ENCODE data around the gene JUNB. TPM values are rescaled to one million over a fixed set of nuclear protein-coding genes. Genes with fewer than 3 reads are reported as not detected.
"Not testable (repeated sequence)": the region's sequence is repeated elsewhere in the genome, so short reads cannot be mapped to it uniquely, and the experiment has no call there.

Gene JUNB
- total RNA-seq, 2 experiments from 2014 or later, result 292 to 299 TPM

DNA sequence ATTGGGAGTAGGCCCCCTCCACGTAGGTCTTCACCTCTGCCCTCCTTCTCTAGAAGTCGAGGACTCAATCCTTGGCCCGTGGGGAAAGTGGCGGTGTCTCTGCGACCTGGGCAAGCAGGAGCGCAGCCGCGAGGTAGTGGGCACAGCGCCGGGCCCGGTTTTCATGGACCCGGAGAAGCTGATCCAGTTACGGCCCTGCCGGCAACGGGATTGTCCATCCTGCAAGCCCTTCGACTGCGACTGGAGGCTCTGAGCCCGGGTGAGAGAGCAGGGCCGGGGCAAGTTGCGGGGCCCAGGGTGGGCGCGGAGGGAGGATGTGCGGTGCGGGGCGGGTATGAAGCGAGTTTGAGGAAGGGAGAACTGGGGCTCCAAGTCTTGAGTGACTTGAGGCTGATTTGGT, 12.8 kb downstream of the JUNB start:
- no peak for ATAC-seq
- no peak overlapping the region for H3K27ac Mint-ChIP-seq
- TF ChIP-seq, protein P1, sequence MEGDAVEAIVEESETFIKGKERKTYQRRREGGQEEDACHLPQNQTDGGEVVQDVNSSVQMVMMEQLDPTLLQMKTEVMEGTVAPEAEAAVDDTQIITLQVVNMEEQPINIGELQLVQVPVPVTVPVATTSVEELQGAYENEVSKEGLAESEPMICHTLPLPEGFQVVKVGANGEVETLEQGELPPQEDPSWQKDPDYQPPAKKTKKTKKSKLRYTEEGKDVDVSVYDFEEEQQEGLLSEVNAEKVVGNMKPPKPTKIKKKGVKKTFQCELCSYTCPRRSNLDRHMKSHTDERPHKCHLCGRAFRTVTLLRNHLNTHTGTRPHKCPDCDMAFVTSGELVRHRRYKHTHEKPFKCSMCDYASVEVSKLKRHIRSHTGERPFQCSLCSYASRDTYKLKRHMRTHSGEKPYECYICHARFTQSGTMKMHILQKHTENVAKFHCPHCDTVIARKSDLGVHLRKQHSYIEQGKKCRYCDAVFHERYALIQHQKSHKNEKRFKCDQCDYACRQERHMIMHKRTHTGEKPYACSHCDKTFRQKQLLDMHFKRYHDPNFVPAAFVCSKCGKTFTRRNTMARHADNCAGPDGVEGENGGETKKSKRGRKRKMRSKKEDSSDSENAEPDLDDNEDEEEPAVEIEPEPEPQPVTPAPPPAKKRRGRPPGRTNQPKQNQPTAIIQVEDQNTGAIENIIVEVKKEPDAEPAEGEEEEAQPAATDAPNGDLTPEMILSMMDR (IDR thresholded peaks at IDR 0.05), result no peak
- intact Hi-C loops (cut with micrococcal nuclease), result no loop called here
- POLR2A ChIA-PET, result interaction anchor here (1.1 to 1.2 kb wide), 2 partner anchors 11 to 69 kb away, joined by 3 to 4 read pairs; no protein-coding TSS in a partner anchor
- H3K27me3 Mint-ChIP-seq, result peaks cover 2% of the 10 kb centered on the region
- H3K9me3 Mint-ChIP-seq, result no peaks in the 10 kb centered on the region
- H3K4me1 Mint-ChIP-seq (ENCODE audit: low read depth), result peaks cover 30% of the 10 kb centered on the region
- CTCF ChIA-PET, result interaction anchor here (3.0 to 14.2 kb wide), 2 partner anchors 41 to 43 kb away, joined by 16 to 480 read pairs; no protein-coding TSS in a partner anchor
- DNase-seq, result no peak
- H3K36me3 Mint-ChIP-seq (ENCODE audit: low read depth), result peaks cover 31% of the 10 kb centered on the region
- no peak overlapping the region for H3K4me3 Mint-ChIP-seq

- H3K4me3 Mint-ChIP-seq, result peak within 1 kb of the TSS; percentile 86
- peaks cover 2% of the 10 kb centered on the region for H3K27me3 Mint-ChIP-seq
- no peaks in the 10 kb centered on the region for H3K9me3 Mint-ChIP-seq
- peak; percentile 93 for DNase-seq
- H3K36me3 Mint-ChIP-seq (ENCODE audit: low read depth), result peaks cover 27% of the 10 kb centered on the region
- CTCF ChIA-PET, result interaction anchor here (1.1 to 2.4 kb wide), 8 partner anchors 10 to 41 kb away, joined by 3 to 20 read pairs (median 5); partner anchors contain the start of gene JUNB
- H3K27ac Mint-ChIP-seq, result peak within 1 kb of the TSS; percentile 89
- peaks cover 18% of the 10 kb centered on the region for H3K4me1 Mint-ChIP-seq (ENCODE audit: low read depth)
- POLR2A ChIA-PET, result interaction anchor here (0.6 to 1.9 kb wide), 8 partner anchors 9 to 131 kb away, joined by 3 to 8 read pairs (median 3); partner anchors contain the start of genes CALR and JUNB
- TF ChIP-seq, protein P1 (IDR thresholded peaks at IDR 0.05), result no peak
- peak; percentile 91 for ATAC-seq
- intact Hi-C loops (cut with micrococcal nuclease), result no loop called here
Measured at GRCh38 chr19:12806242-12807081, 15.2 kb downstream of the JUNB start, which contains the start of gene RNASEH2A. TSS of gene RNASEH2A (plus strand) at chr19:12806584. CDS start at chr19:12806674, 90 bp downstream.

GRCh38 chr19:12815088-12815487, 23.8 kb downstream of the JUNB start:
- no peaks in the 10 kb centered on the region for H3K9me3 Mint-ChIP-seq
- no peaks in the 10 kb centered on the region for H3K27me3 Mint-ChIP-seq

DNA sequence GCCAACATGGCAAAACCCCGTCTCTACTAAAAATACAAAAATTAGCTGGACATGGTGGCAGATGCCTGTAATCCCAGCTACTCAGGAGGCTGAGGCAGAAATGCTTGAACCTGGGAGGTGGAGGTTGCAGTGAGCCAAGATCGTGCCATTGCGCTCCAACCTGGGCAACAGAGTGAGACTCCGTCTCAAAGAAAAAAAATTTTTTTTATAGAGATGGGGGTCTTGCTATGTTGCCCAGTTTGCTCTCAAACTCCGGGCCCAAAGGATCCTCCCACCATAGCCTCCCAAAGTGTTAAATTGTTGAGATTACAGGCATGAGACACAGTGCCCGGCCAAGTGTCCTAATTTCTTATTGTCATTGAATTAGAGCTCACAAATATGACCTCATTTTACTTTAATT, 25.9 kb downstream of the JUNB start:
- H3K4me1 Mint-ChIP-seq (ENCODE audit: low read depth); DNase-seq; POLR2A ChIA-PET; H3K27me3 Mint-ChIP-seq; H3K4me3 Mint-ChIP-seq; ATAC-seq; H3K27ac Mint-ChIP-seq; H3K9me3 Mint-ChIP-seq; intact Hi-C loops (cut with micrococcal nuclease): not testable (repeated sequence)
- CTCF ChIA-PET, result interaction anchor here (0.8 to 1.4 kb wide), 3 partner anchors 21 to 148 kb away, joined by 3 to 5 read pairs (median 4); no protein-coding TSS in a partner anchor
- H3K36me3 Mint-ChIP-seq (ENCODE audit: low read depth), result peaks cover 14% of the 10 kb centered on the region

More at GRCh38 chr19:12815088-12815487, 23.8 kb downstream of the JUNB start:
- CTCF ChIA-PET, result interaction anchor here (1.4 to 6.3 kb wide), 4 partner anchors 11 to 49 kb away, joined by 8 to 26 read pairs (median 9); no protein-coding TSS in a partner anchor
- POLR2A ChIA-PET, result interaction anchor here (0.6 to 1.3 kb wide), 3 partner anchors 9 to 621 kb away, joined by 3 to 4 read pairs (median 3); partner anchors contain the start of gene RNASEH2A
- Mint-ChIP-seq H3K4me3 (no peak overlapping the region), H3K4me1 (ENCODE audit: low read depth) (no peaks in the 10 kb centered on the region), H3K36me3 (ENCODE audit: low read depth) (peaks cover 17% of the 10 kb centered on the region), H3K27ac (no peak overlapping the region)
- DNase-seq (no peak), ATAC-seq (no peak)
- intact Hi-C loops (cut with micrococcal nuclease), result no loop called here
- TF ChIP-seq, protein P1 (IDR thresholded peaks at IDR 0.05), result no peak

DNA sequence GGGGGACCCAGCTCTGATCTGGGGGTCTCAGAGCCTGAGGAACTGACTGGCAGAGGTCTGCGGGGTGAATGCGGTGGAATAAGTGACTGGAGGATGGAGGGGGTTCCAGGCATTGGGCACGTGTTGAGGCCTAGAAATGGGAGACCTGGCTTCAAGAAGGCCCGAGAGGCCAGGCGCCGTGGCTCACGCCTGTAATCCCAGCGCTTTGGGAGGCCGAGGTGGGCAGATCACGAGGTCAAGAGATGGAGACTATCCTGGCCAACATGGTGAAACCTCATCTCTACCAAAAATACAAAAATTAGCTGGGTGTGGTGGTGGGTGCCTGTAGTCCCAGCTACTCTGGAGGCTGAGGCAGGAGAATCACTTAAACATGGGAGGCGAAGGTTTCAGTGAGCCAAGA, 26.5 kb downstream of the JUNB start:
- not testable (repeated sequence) for ATAC-seq, H3K4me3 Mint-ChIP-seq

More for the DNA sequence above, 26.5 kb downstream of the JUNB start:
- CTCF ChIA-PET, result interaction anchor here (0.8 to 2.1 kb wide), 3 partner anchors 21 to 60 kb away, joined by 3 to 8 read pairs (median 5); no protein-coding TSS in a partner anchor
- intact Hi-C loops (cut with micrococcal nuclease); H3K9me3 Mint-ChIP-seq; H3K4me1 Mint-ChIP-seq (ENCODE audit: low read depth); H3K27me3 Mint-ChIP-seq; H3K27ac Mint-ChIP-seq; DNase-seq; POLR2A ChIA-PET: not testable (repeated sequence)
- peaks cover 12% of the 10 kb centered on the region for H3K36me3 Mint-ChIP-seq (ENCODE audit: low read depth)
